Astrocyte (in vitro differentiated cells and primary cell): ENCODE measurements around the gene ZNF771. TPM values are rescaled to one million over a fixed set of nuclear protein-coding genes. Genes with fewer than 3 reads are reported as not detected.

Experiments used
- DNase-seq: peaks from one replicate; pipeline ENCODE4 v3.0.0-alpha.2; 2010; ENCODE audit warnings: low read depth
- FAIRE-seq: peaks from 2 replicates; lab custom pipeline; 2011; peaks lifted over from hg19 to GRCh38; lab: Jason Lieb, UNC
- H2AFZ ChIP-seq: 2 replicates; pipeline ENCODE4 v1.6.0; 2012; ENCODE audit warnings: low read depth, low read length, inconsistent platforms
- H3K27ac ChIP-seq: 2 replicates; pipeline ENCODE4 v1.5.1; 2011; ENCODE audit warnings: low read depth, low read length, inconsistent platforms
- H3K27me3 ChIP-seq: 2 replicates; pipeline ENCODE4 v1.6.0; 2011; ENCODE audit warnings: low read length, inconsistent platforms; ENCODE audit not compliant: insufficient read depth
- H3K36me3 ChIP-seq: 2 replicates; pipeline ENCODE4 v1.5.1; 2011; ENCODE audit warnings: low read length, inconsistent platforms; ENCODE audit not compliant: insufficient read depth
- H3K4me1 ChIP-seq: 2 replicates; pipeline ENCODE4 v1.5.1; 2011; ENCODE audit warnings: low read length, inconsistent platforms; ENCODE audit not compliant: insufficient read depth
- H3K4me2 ChIP-seq: 2 replicates; pipeline ENCODE4 v1.6.0; 2012; ENCODE audit warnings: low read length, inconsistent platforms
- H3K4me3 ChIP-seq: 2 replicates; pipeline ENCODE4 v1.5.1; 2011; ENCODE audit warnings: low read depth, mild to moderate bottlenecking, low read length, inconsistent platforms; ENCODE audit not compliant: insufficient read depth
- H3K79me2 ChIP-seq: 2 replicates; pipeline ENCODE4 v1.6.0; 2012; ENCODE audit warnings: mild to moderate bottlenecking, low read length, inconsistent platforms; ENCODE audit not compliant: insufficient read depth
- H3K9ac ChIP-seq: 2 replicates; pipeline ENCODE4 v1.6.0; 2012; ENCODE audit warnings: mild to moderate bottlenecking, low read length, inconsistent platforms
- H3K9me3 ChIP-seq: 2 replicates; pipeline ENCODE4 v1.5.1; 2012; ENCODE audit warnings: low read depth, mild to moderate bottlenecking, low read length, inconsistent platforms; ENCODE audit not compliant: insufficient read depth
- H4K20me1 ChIP-seq: 2 replicates; pipeline ENCODE4 v1.6.0; 2012; ENCODE audit warnings: low read length, inconsistent platforms; ENCODE audit not compliant: insufficient read depth
- H3K27ac Mint-ChIP-seq: one replicate; pipeline ENCODE4 v1.8.0; 2021; ENCODE audit warnings: mild to moderate bottlenecking, mixed read lengths; ENCODE audit not compliant: unreplicated experiment
- H3K27me3 Mint-ChIP-seq: one replicate; pipeline ENCODE4 v1.8.0; 2021; ENCODE audit warnings: low read depth, mixed read lengths; ENCODE audit not compliant: unreplicated experiment
- H3K36me3 Mint-ChIP-seq: one replicate; pipeline ENCODE4 v1.8.0; 2021; ENCODE audit warnings: low read depth, mixed read lengths; ENCODE audit not compliant: unreplicated experiment
- H3K4me1 Mint-ChIP-seq: one replicate; pipeline ENCODE4 v1.8.0; 2021; ENCODE audit warnings: low read depth, mixed read lengths; ENCODE audit not compliant: unreplicated experiment
- H3K4me3 Mint-ChIP-seq: one replicate; pipeline ENCODE4 v1.8.0; 2021; ENCODE audit warnings: mild to moderate bottlenecking, moderate library complexity, mixed read lengths; ENCODE audit not compliant: unreplicated experiment
- H3K9me3 Mint-ChIP-seq: one replicate; pipeline ENCODE4 v1.8.0; 2021; ENCODE audit warnings: mild to moderate bottlenecking, mixed read lengths; ENCODE audit not compliant: unreplicated experiment
- CTCF ChIP-seq: IDR thresholded peaks from 2 replicates; pipeline ENCODE4 v1.5.1; 2011; ENCODE audit warnings: low read depth, mild to moderate bottlenecking, inconsistent platforms, low read length, moderate library complexity; ENCODE audit not compliant: insufficient read depth
- EZH2 ChIP-seq: IDR thresholded peaks from 2 replicates; pipeline ENCODE4 v1.6.1; 2012; ENCODE audit warnings: mild to moderate bottlenecking, low read length, inconsistent platforms; ENCODE audit not compliant: insufficient read depth
- total RNA-seq: library from RNA; stranded (reverse); gene quantifications from 2 replicates; pipeline ENCODE4 v1.2.1, GENCODE V29; 2021

Gene ZNF771
- total RNA-seq, 1 donor from 2014 or later: 13.9 TPM

- Histone ChIP-seq H3K36me3 (no peaks in the 10 kb centered on the region), H2AFZ (no peak overlapping the region), H4K20me1 (peaks cover 8% of the 10 kb centered on the region), H3K79me2 (peaks cover 6% of the 10 kb centered on the region), H3K9ac (no peak overlapping the region), H3K4me3 (no peak overlapping the region), H3K4me2 (no peak overlapping the region), H3K27ac (no peak overlapping the region), H3K27me3 (no peaks in the 10 kb centered on the region), H3K9me3 (no peaks in the 10 kb centered on the region), H3K4me1 (peaks cover 5% of the 10 kb centered on the region)
- H3K9me3 Mint-ChIP-seq: no peaks in the 10 kb centered on the region
- no peak overlapping the region for H3K27ac Mint-ChIP-seq
- H3K4me3 Mint-ChIP-seq: no peak overlapping the region
- no peak for DNase-seq
- H3K27me3 Mint-ChIP-seq: no peaks in the 10 kb centered on the region
- peaks cover 1% of the 10 kb centered on the region for H3K4me1 Mint-ChIP-seq
- peaks cover 2% of the 10 kb centered on the region for H3K36me3 Mint-ChIP-seq
- FAIRE-seq: no peak
- TF ChIP-seq EZH2 (no peak), CTCF (no peak)
These were observed 23.9 kb upstream of the ZNF771 start for GRCh38 chr16:30383521-30383920.

GRCh38 chr16:30394592-30395154 is 12.7 kb upstream of the ZNF771 start:
- peaks cover 3% of the 10 kb centered on the region for H3K9me3 Mint-ChIP-seq
- H3K27ac Mint-ChIP-seq: peak overlapping the region; percentile 92
- H3K4me1 Mint-ChIP-seq: peaks cover 13% of the 10 kb centered on the region
- Histone ChIP-seq H2AFZ (peak overlapping the region; percentile 83), H3K79me2 (peaks cover 42% of the 10 kb centered on the region), H3K9ac (peak overlapping the region; percentile 79), H3K4me1 (peaks cover 22% of the 10 kb centered on the region), H3K9me3 (no peaks in the 10 kb centered on the region), H3K36me3 (peaks cover 5% of the 10 kb centered on the region), H3K27ac (peak overlapping the region; percentile 80), H3K4me3 (peak overlapping the region; percentile 60), H3K27me3 (no peaks in the 10 kb centered on the region), H3K4me2 (peak overlapping the region; percentile 86), H4K20me1 (no peaks in the 10 kb centered on the region)
- DNase-seq (peak; percentile 57), FAIRE-seq (no peak)
- TF ChIP-seq CTCF: no peak
- no peak for TF ChIP-seq EZH2
- no peaks in the 10 kb centered on the region for H3K27me3 Mint-ChIP-seq
- peaks cover 13% of the 10 kb centered on the region for H3K36me3 Mint-ChIP-seq
- H3K4me3 Mint-ChIP-seq: peak overlapping the region; percentile 83

- TF ChIP-seq CTCF (no peak), EZH2 (no peak)
- Mint-ChIP-seq H3K27ac (peak within 1 kb of the TSS; percentile 92), H3K4me3 (peak within 1 kb of the TSS; percentile 90), H3K36me3 (peaks cover 13% of the 10 kb centered on the region), H3K4me1 (peaks cover 16% of the 10 kb centered on the region), H3K9me3 (peaks cover 3% of the 10 kb centered on the region), H3K27me3 (no peaks in the 10 kb centered on the region)
- H3K27ac ChIP-seq: peak within 1 kb of the TSS; percentile 80
- peak within 1 kb of the TSS; percentile 83 for H2AFZ ChIP-seq
- peak within 1 kb of the TSS; percentile 60 for H3K4me3 ChIP-seq
- peaks cover 42% of the 10 kb centered on the region for H3K79me2 ChIP-seq
- H3K27me3 ChIP-seq: no peaks in the 10 kb centered on the region
- H3K36me3 ChIP-seq: peaks cover 5% of the 10 kb centered on the region
- H4K20me1 ChIP-seq: no peaks in the 10 kb centered on the region
- DNase-seq (peak; percentile 84), FAIRE-seq (no peak)
- H3K9me3 ChIP-seq: no peaks in the 10 kb centered on the region
- H3K4me1 ChIP-seq: peaks cover 26% of the 10 kb centered on the region
- peak within 1 kb of the TSS; percentile 86 for H3K4me2 ChIP-seq
- peak within 1 kb of the TSS; percentile 79 for H3K9ac ChIP-seq
These were observed 12.0 kb upstream of the ZNF771 start, which contains the start of gene ZNF48 for GRCh38 chr16:30395155-30395991. Gene ZNF48 (plus strand): TSS chr16:30395420. CDS start chr16:30395795, 375 bp downstream.
